Effector memory CD4-positive, alpha-beta T cell (primary cell): ENCODE data around the gene SLC35F3.
"Not testable (repeated sequence)": the region's sequence is repeated elsewhere in the genome, so short reads cannot be mapped to it uniquely, and the experiment has no call there.

Experiments
- DNase-seq, 3 donors: peaks; one replicate each; pipeline ENCODE4 v3.0.0-alpha.2; 2020
- H3K27ac ChIP-seq: 2 replicates; pipeline ENCODE4 v1.7.0; 2013; ENCODE audit warnings: mild to moderate bottlenecking, low read length, moderate library complexity; ENCODE audit not compliant: insufficient read depth, poor library complexity, severe bottlenecking
- H3K27me3 ChIP-seq: replicated peaks from 2 replicates; pipeline ENCODE4 v1.7.0; 2013; ENCODE audit warnings: mild to moderate bottlenecking, low read length; ENCODE audit not compliant: insufficient read depth, control insufficient read depth, poor library complexity, severe bottlenecking
- H3K36me3 ChIP-seq: 2 replicates; pipeline ENCODE4 v1.7.0; 2013; ENCODE audit warnings: mild to moderate bottlenecking, low read length, moderate library complexity; ENCODE audit not compliant: control insufficient read depth, insufficient read depth
- H3K4me1 ChIP-seq: 2 replicates; pipeline ENCODE4 v1.7.0; 2013; ENCODE audit warnings: low read length, mild to moderate bottlenecking; ENCODE audit not compliant: control insufficient read depth, insufficient read depth, poor library complexity, severe bottlenecking
- H3K4me3 ChIP-seq: 2 replicates; pipeline ENCODE4 v1.7.0; 2013; ENCODE audit warnings: low read length, low read depth, mild to moderate bottlenecking; ENCODE audit not compliant: insufficient read depth, poor library complexity, severe bottlenecking
- H3K9me3 ChIP-seq: 2 replicates; pipeline ENCODE4 v1.7.0; 2013; ENCODE audit warnings: mild to moderate bottlenecking, low read length, moderate library complexity; ENCODE audit not compliant: control insufficient read depth

The SLC35F3 gene

DNA sequence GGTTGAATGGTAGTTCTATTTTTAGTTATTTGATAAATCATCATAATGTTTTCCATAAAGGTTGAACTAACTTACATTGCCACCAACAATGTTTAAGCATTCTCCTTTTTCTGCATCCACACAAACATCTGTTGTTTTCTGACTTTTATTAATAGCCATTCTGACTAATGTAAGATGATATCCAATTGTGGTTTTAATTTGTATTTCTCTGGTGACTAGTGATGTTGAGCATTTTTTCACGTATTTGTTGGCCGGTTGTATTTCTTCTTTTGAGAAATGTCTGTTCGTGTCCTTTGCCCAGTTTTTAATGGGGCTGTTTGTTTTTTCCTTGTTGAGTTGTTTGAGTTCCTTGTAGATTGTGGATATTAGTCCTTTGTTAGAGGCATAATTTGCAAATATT is 24.6 kb upstream of the SLC35F3 start:
- Histone ChIP-seq H3K27ac (no peak overlapping the region), H3K4me3 (no peak overlapping the region), H3K36me3 (no peaks in the 10 kb centered on the region), H3K4me1 (no peaks in the 10 kb centered on the region), H3K9me3 (no peaks in the 10 kb centered on the region), H3K27me3 (no peaks in the 10 kb centered on the region)
- no peak for DNase-seq

GRCh38 chr1:233883671-233884070 is 20.8 kb upstream of the SLC35F3 start:
- DNase-seq = no peak
- no peaks in the 10 kb centered on the region for H3K27me3 ChIP-seq

GRCh38 chr1:233884461-233885151 is 19.9 kb upstream of the SLC35F3 start:
- H3K4me3 ChIP-seq = no peak overlapping the region
- no peak overlapping the region for H3K27ac ChIP-seq
- no peaks in the 10 kb centered on the region for H3K27me3 ChIP-seq
- no peak for DNase-seq
- no peaks in the 10 kb centered on the region for H3K4me1 ChIP-seq
- no peaks in the 10 kb centered on the region for H3K36me3 ChIP-seq
- H3K9me3 ChIP-seq = no peaks in the 10 kb centered on the region

More at GRCh38 chr1:233883671-233884070, 20.8 kb upstream of the SLC35F3 start:
- Histone ChIP-seq H3K36me3 (no peaks in the 10 kb centered on the region), H3K9me3 (no peaks in the 10 kb centered on the region), H3K4me1 (no peaks in the 10 kb centered on the region), H3K4me3 (no peak overlapping the region), H3K27ac (no peak overlapping the region)

- Histone ChIP-seq H3K4me1 (no peaks in the 10 kb centered on the region), H3K9me3 (no peaks in the 10 kb centered on the region), H3K36me3 (no peaks in the 10 kb centered on the region), H3K27ac (no peak overlapping the region), H3K27me3 (no peaks in the 10 kb centered on the region), H3K4me3 (no peak overlapping the region)
- no peak for DNase-seq
Measured at GRCh38 chr1:233885196-233885920, 19.1 kb upstream of the SLC35F3 start.

- not testable (repeated sequence) for H3K27ac ChIP-seq, H3K36me3 ChIP-seq
Measured at GRCh38 chr1:233891151-233891550, 13.3 kb upstream of the SLC35F3 start.

GRCh38 chr1:233897325-233898162 is 6.9 kb upstream of the SLC35F3 start:
- no peak overlapping the region for H3K27ac ChIP-seq
- no peaks in the 10 kb centered on the region for H3K9me3 ChIP-seq
- no peaks in the 10 kb centered on the region for H3K36me3 ChIP-seq
- H3K4me1 ChIP-seq = no peaks in the 10 kb centered on the region
- no peak for DNase-seq
- H3K27me3 ChIP-seq = no peaks in the 10 kb centered on the region
- H3K4me3 ChIP-seq = no peak overlapping the region

More at GRCh38 chr1:233891151-233891550, 13.3 kb upstream of the SLC35F3 start:
- not testable (repeated sequence) for H3K27me3 ChIP-seq, H3K4me3 ChIP-seq, DNase-seq, H3K4me1 ChIP-seq, H3K9me3 ChIP-seq

DNA sequence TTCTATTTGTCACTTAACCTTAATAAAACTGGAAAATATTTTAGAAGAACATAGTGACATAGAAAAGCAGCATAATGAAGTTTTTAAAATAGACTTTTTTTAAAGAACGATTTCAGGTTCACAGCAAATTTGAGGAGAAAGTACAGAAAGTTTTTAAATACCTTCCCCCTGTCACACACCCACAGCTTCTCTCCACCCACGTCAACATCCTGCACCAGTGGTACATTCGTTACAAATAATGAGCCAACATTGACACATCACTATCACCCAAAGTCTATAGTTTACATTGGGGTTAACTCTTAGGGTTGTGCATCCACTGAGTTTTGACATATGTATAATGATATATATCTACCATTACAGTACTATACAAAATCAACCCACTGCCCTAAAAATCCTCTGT is 3.0 kb upstream of the SLC35F3 start:
- Histone ChIP-seq H3K4me3 (no peak overlapping the region), H3K36me3 (no peaks in the 10 kb centered on the region), H3K9me3 (no peaks in the 10 kb centered on the region), H3K27ac (no peak overlapping the region), H3K4me1 (peaks cover 3% of the 10 kb centered on the region), H3K27me3 (no peaks in the 10 kb centered on the region)
- no peak for DNase-seq

DNA sequence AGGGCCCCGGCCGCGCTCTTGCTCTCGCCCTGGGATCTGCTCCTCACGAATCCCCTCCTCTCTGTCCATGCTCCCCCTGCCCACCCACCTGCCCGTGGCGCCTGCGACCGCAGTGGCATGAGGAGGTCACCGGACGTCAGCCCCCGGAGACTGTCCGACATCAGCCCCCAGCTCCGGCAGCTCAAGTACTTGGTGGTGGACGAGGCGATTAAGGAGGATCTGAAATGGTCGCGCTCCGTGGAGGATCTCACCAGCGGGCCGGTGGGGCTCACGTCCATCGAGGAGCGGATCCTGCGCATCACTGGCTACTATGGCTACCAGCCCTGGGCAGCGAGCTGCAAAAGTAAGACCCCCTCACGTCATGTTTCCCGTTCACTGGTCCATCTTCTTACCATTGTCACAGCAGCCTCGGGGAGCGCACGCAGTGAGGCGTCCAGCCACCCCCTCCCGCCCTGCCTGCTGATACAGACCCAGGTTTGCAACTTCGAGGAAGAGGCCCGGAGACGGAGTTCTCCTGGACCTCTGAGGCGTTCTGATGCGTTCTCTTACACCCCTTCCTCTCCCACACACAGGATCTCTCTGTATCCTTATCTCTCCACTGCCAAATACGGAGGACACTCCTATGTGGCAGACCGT is 1.1 kb downstream of the SLC35F3 start:
- Histone ChIP-seq H3K27me3 (no peaks in the 10 kb centered on the region), H3K9me3 (no peaks in the 10 kb centered on the region), H3K4me3 (no peak overlapping the region), H3K36me3 (no peaks in the 10 kb centered on the region), H3K4me1 (peaks cover 3% of the 10 kb centered on the region), H3K27ac (no peak overlapping the region)
- no peak for DNase-seq

DNA sequence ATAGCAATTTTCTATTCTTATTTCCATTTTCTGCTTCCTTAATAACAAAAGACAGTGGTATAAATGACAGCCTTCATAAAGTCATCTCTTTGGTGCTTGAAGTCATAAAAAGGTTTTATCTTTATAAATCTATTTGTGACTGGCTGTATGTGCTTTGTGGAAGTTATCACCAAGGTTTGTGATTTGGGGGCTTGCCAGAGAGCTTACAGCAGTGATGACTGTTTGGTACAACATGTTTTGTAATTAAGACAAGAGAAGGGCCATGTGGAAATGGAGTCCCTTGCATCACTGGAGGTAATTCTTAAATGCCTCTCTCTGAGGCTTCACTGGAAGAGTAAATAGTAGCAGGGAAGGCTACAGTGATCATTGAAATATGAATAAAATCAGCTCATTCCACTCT is 2.7 kb downstream of the SLC35F3 start:
- Histone ChIP-seq H3K27ac (no peak overlapping the region), H3K36me3 (no peaks in the 10 kb centered on the region), H3K27me3 (no peaks in the 10 kb centered on the region), H3K9me3 (no peaks in the 10 kb centered on the region), H3K4me3 (no peak overlapping the region), H3K4me1 (peaks cover 3% of the 10 kb centered on the region)
- no peak for DNase-seq
